PFSK-1 (cell line): ENCODE results near the gene KIF26B.

Experiments used
- FOXP2 ChIP-seq: optimal IDR thresholded peaks from 2 replicates; pipeline ENCODE3; 2011; ENCODE audit warnings: borderline replicate concordance, control low read depth, inconsistent platforms; ENCODE audit not compliant: insufficient read depth; ENCODE audit errors: extremely low read length, extremely low read depth
- POLR2AphosphoS5 ChIP-seq: IDR thresholded peaks from 2 replicates; pipeline ENCODE4 v1.6.1; 2012; ENCODE audit warnings: low read depth, mild to moderate bottlenecking, control low read depth, low read length, moderate library complexity
- REST ChIP-seq, 2 experiments: IDR thresholded peaks; 2 replicates each; pipeline versions ENCODE4 v1.6.1 to v1.8.0; 2011 to 2012; ENCODE audit warnings: low read depth in 2 of 2, low read length in 2 of 2, control low read depth in 1 of 2, inconsistent platforms in 1 of 2, mild to moderate bottlenecking in 1 of 2, moderate library complexity in 1 of 2; ENCODE audit not compliant: insufficient read depth in 1 of 2
- SIN3A ChIP-seq: IDR thresholded peaks from 2 replicates; pipeline ENCODE4 v1.6.1; 2012; ENCODE audit warnings: mild to moderate bottlenecking, low read length, moderate library complexity, borderline replicate concordance; ENCODE audit not compliant: insufficient read depth
- TAF1 ChIP-seq: IDR thresholded peaks from 2 replicates; pipeline ENCODE4 v1.6.1; 2012; ENCODE audit warnings: low read length, control low read depth, borderline replicate concordance; ENCODE audit not compliant: insufficient read depth

The KIF26B gene

GRCh38 chr1:245158913-245159312 is 4.1 kb downstream of the KIF26B start:
- TF ChIP-seq SIN3A = no peak
- no peak for TF ChIP-seq REST (IDR thresholded peaks at IDR 0.05; ENCODE audit: insufficient read depth in 1 of 2, low read depth in 2 of 2, low read length in 2 of 2)
- TF ChIP-seq TAF1 = no peak
- no peak for TF ChIP-seq POLR2AphosphoS5
- no peak for TF ChIP-seq FOXP2

DNA sequence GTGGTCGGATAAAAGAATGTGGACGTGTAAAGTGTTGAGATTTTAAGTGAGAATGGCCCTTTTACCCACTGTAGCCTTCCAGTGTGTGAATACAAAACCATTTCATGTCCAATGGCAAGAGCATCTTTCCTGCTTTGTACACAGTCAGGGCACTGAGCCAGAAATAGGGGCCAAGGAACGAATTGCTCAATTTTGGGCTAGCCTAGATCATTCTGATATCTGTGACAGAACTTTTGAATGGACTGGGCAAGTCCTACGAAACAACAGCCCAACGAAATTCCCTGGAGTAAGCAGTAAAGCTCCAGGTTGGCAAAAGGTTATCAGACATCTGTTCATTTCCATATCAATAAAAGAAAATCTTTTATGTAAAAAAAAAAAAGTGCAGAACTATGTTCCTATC is 5.5 kb downstream of the KIF26B start:
- TF ChIP-seq POLR2AphosphoS5 = no peak
- TF ChIP-seq FOXP2 = no peak
- TF ChIP-seq TAF1 = no peak
- TF ChIP-seq REST (IDR thresholded peaks at IDR 0.05; ENCODE audit: insufficient read depth in 1 of 2, low read depth in 2 of 2, low read length in 2 of 2) = no peak
- TF ChIP-seq SIN3A = no peak

DNA sequence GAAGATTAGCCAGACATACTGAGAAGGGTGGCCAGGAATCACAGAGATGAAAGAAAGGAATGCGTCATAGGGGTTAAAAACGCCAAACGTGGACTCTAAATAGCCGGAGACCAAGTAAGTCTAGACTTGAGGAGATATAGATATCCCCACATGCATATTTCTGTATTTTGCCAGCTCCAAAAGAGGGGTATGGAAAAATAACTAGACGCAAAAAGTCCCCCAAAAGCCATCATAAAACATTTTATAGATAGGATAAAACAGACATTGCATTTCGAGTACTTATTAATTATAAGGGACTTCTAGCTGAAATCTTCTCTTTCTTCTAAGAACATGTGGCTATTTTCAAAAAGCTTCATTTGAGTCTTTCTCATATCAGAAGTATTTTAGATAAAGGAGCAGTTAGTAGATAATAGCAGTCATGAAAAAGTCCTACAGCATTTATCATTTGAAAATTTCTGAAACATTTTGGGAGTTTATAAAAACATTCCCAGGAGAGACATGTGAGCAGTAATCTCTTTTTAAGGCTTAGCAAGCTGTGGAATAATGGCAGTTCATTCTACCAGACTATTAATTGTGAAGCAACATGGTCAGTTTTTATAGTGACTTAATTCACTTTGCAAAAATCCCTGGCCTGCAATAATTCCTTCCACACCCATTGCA is 6.1 kb downstream of the KIF26B start:
- TF ChIP-seq TAF1 (no peak), FOXP2 (no peak), REST (IDR thresholded peaks at IDR 0.05; ENCODE audit: insufficient read depth in 1 of 2, low read depth in 2 of 2, low read length in 2 of 2) (no peak), SIN3A (no peak), POLR2AphosphoS5 (no peak)

GRCh38 chr1:245161866-245162265 is 7.1 kb downstream of the KIF26B start:
- TF ChIP-seq POLR2AphosphoS5 (no peak), FOXP2 (no peak), TAF1 (no peak), SIN3A (no peak), REST (IDR thresholded peaks at IDR 0.05; ENCODE audit: insufficient read depth in 1 of 2, low read depth in 2 of 2, low read length in 2 of 2) (no peak)

GRCh38 chr1:245166471-245166885 is 11.7 kb downstream of the KIF26B start:
- TF ChIP-seq TAF1 (no peak), POLR2AphosphoS5 (no peak)
